Gastrocnemius medialis (tissue), 4 donors: Measurements from ENCODE around the gene ACTN4. TPM values are rescaled to one million over a fixed set of nuclear protein-coding genes. Genes with fewer than 3 reads are reported as not detected.
"Not testable (repeated sequence)": the region's sequence is repeated elsewhere in the genome, so short reads cannot be mapped to it uniquely, and the experiment has no call there.

Experiments used
- ATAC-seq, 2 donors: fragments of 150-250 bp; one replicate each; pipeline ENCODE4 v1.9.1; 2016
- DNase-seq, 2 donors: peaks; one replicate each; pipeline ENCODE4 v3.0.0-alpha.2; 2019
- H3K27ac ChIP-seq, 4 donors: fragments of 200-600 bp; sonication (generic); 1 replicate in 1 of 4; 2 replicates in 3 of 4; pipeline ENCODE4 v1.5.1; 2016 to 2018; ENCODE audit warnings: mild to moderate bottlenecking in 2 of 4, moderate library complexity in 1 of 4
- H3K27me3 ChIP-seq, 3 donors: fragments of 200-600 bp; sonication (generic) in 2 of 3; 1 replicate in 1 of 3; 2 replicates in 2 of 3; pipeline versions ENCODE4 v1.5.1 to v1.6.0; 2016 to 2019; ENCODE audit warnings: mild to moderate bottlenecking in 1 of 3, moderate library complexity in 1 of 3
- H3K36me3 ChIP-seq, 2 donors: fragments of 200-600 bp; sonication (generic) in 1 of 2; one replicate each; pipeline ENCODE4 v1.5.1; 2017 to 2018
- H3K4me1 ChIP-seq, 2 donors: fragments of 200-600 bp; sonication (generic) in 1 of 2; one replicate each; pipeline ENCODE4 v1.5.1; 2016 to 2017; ENCODE audit warnings: mild to moderate bottlenecking in 2 of 2
- H3K4me3 ChIP-seq, 4 donors: fragments of 200-600 bp; sonication (generic) in 3 of 4; 1 replicate in 1 of 4; 2 replicates in 3 of 4; pipeline ENCODE4 v1.5.1; 2016 to 2019; ENCODE audit warnings: mild to moderate bottlenecking in 2 of 4
- H3K9me3 ChIP-seq, 3 donors: fragments of 200-600 bp; sonication (generic) in 2 of 3; 1 replicate in 1 of 3; 2 replicates in 2 of 3; pipeline ENCODE4 v1.5.1; 2016 to 2019
- POLR2A ChIP-seq, 2 donors: fragments of 450-650 bp; IDR thresholded peaks; one replicate each; pipeline ENCODE4 v1.6.1; 2017; ENCODE audit warnings: antibody characterized with exemption in 2 of 2, mild to moderate bottlenecking in 2 of 2, moderate library complexity in 2 of 2
- in situ Hi-C, 4 donors: fragments of 200-750 bp; cut with MboI; loops; one replicate each; pipeline versions ENCODE4 v1.15.0 to v1.8.0; 2017; ENCODE audit warnings: low sequenced_read_pairs in 4 of 4
- intact Hi-C: fragments of 100-400 bp; cut with DNase I; formaldehyde crosslinking; loops from one replicate; pipeline ENCODE4 v1.15.1; 2023; ENCODE audit warnings: low total_unique reads
- total RNA-seq, 4 donors: library from RNA; depleted of rRNA; stranded (reverse); fragments of >200 nt; gene quantifications; one replicate each; pipeline versions ENCODE4 v1.1.0 to v1.2.3, GENCODE V29; 2016
- TF ChIP-seq, protein P1 (sequence below), 5 experiments: fragments of 450-650 bp in 3 of 5; fragments of 200-600 bp in 2 of 5; sonication (generic) in 2 of 5; IDR thresholded peaks in 4 of 5; conservative IDR thresholded peaks in 1 of 5; 1 replicate in 4 of 5; 2 replicates in 1 of 5; pipeline ENCODE4 v1.5.1; 2016 to 2019; ENCODE audit warnings: antibody characterized with exemption in 5 of 5, mild to moderate bottlenecking in 3 of 5, moderate library complexity in 3 of 5

Gene ACTN4
- total RNA-seq, 4 donors from 2014 or later: 32.0 to 85.3 (median 63.9) TPM

- H3K9me3 ChIP-seq: no peaks in the 10 kb centered on the region
- H3K27ac ChIP-seq: no peak overlapping the region
- no peaks in the 10 kb centered on the region for H3K4me1 ChIP-seq
- TF ChIP-seq, protein P1, sequence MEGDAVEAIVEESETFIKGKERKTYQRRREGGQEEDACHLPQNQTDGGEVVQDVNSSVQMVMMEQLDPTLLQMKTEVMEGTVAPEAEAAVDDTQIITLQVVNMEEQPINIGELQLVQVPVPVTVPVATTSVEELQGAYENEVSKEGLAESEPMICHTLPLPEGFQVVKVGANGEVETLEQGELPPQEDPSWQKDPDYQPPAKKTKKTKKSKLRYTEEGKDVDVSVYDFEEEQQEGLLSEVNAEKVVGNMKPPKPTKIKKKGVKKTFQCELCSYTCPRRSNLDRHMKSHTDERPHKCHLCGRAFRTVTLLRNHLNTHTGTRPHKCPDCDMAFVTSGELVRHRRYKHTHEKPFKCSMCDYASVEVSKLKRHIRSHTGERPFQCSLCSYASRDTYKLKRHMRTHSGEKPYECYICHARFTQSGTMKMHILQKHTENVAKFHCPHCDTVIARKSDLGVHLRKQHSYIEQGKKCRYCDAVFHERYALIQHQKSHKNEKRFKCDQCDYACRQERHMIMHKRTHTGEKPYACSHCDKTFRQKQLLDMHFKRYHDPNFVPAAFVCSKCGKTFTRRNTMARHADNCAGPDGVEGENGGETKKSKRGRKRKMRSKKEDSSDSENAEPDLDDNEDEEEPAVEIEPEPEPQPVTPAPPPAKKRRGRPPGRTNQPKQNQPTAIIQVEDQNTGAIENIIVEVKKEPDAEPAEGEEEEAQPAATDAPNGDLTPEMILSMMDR (IDR thresholded peaks at IDR 0.05 in 4 of 5, conservative IDR thresholded peaks at IDR 0.05 in 1 of 5): no peak
- TF ChIP-seq POLR2A (IDR thresholded peaks at IDR 0.05): no peak
- H3K36me3 ChIP-seq: peaks cover 0 to 93% of the 10 kb centered on the region in 2 donors
- no peak for DNase-seq
- H3K4me3 ChIP-seq: no peak overlapping the region
- in situ Hi-C loops: loop anchor here in 2 of 4 donors (10.0 to 25.0 kb wide), 2 partner anchors 208 to 215 kb away; partner anchors contain the start of genes HNRNPL (in 2 of the 2) and ECH1 (in 1 of the 2)
- H3K27me3 ChIP-seq: no peaks in the 10 kb centered on the region
- ATAC-seq: no peak
- intact Hi-C loops: no loop called here
Measured at GRCh38 chr19:38629568-38629967, 17.9 kb upstream of the ACTN4 start.

GRCh38 chr19:38631301-38631700, 16.1 kb upstream of the ACTN4 start:
- H3K27me3 ChIP-seq, intact Hi-C loops, H3K27ac ChIP-seq: not testable (repeated sequence)

GRCh38 chr19:38631811-38632475, 15.5 kb upstream of the ACTN4 start:
- DNase-seq, H3K27me3 ChIP-seq, intact Hi-C loops, H3K27ac ChIP-seq, ATAC-seq, H3K9me3 ChIP-seq, H3K4me3 ChIP-seq, H3K4me1 ChIP-seq: not testable (repeated sequence)
- peaks cover 0 to 87% of the 10 kb centered on the region in 2 donors for H3K36me3 ChIP-seq
- in situ Hi-C loops: loop anchor here in 2 of 4 donors (10.0 to 25.0 kb wide), 2 partner anchors 205 to 227 kb away; partner anchors contain the start of genes FAM98C (in 2 of the 2), ECH1 (in 1 of the 2) and HNRNPL (in 1 of the 2)

More at GRCh38 chr19:38631301-38631700, 16.1 kb upstream of the ACTN4 start:
- peaks cover 0 to 91% of the 10 kb centered on the region in 2 donors for H3K36me3 ChIP-seq
- not testable (repeated sequence) for H3K4me1 ChIP-seq, DNase-seq, ATAC-seq, H3K9me3 ChIP-seq, H3K4me3 ChIP-seq
- in situ Hi-C loops: loop anchor here in 2 of 4 donors (10.0 to 25.0 kb wide), 2 partner anchors 206 to 226 kb away; partner anchors contain the start of genes FAM98C (in 2 of the 2), ECH1 (in 1 of the 2) and HNRNPL (in 1 of the 2)

GRCh38 chr19:38632476-38633213, 14.8 kb upstream of the ACTN4 start:
- TF ChIP-seq, protein P1 (IDR thresholded peaks at IDR 0.05 in 4 of 5, conservative IDR thresholded peaks at IDR 0.05 in 1 of 5): no peak
- TF ChIP-seq POLR2A (IDR thresholded peaks at IDR 0.05): no peak
- H3K36me3 ChIP-seq: peaks cover 0 to 80% of the 10 kb centered on the region in 2 donors
- H3K27me3 ChIP-seq: no peaks in the 10 kb centered on the region
- H3K4me1 ChIP-seq: peaks cover 0 to 7% of the 10 kb centered on the region in 2 donors
- ATAC-seq (no peak), DNase-seq (no peak)
- no peaks in the 10 kb centered on the region for H3K9me3 ChIP-seq
- no peak overlapping the region for H3K4me3 ChIP-seq
- H3K27ac ChIP-seq: no peak overlapping the region
- in situ Hi-C loops (loop anchor here in 2 of 4 donors (10.0 to 25.0 kb wide), 2 partner anchors 205 to 228 kb away; partner anchors contain the start of genes FAM98C (in 2 of the 2), ECH1 (in 1 of the 2) and HNRNPL (in 1 of the 2)), intact Hi-C loops (no loop called here)

DNA sequence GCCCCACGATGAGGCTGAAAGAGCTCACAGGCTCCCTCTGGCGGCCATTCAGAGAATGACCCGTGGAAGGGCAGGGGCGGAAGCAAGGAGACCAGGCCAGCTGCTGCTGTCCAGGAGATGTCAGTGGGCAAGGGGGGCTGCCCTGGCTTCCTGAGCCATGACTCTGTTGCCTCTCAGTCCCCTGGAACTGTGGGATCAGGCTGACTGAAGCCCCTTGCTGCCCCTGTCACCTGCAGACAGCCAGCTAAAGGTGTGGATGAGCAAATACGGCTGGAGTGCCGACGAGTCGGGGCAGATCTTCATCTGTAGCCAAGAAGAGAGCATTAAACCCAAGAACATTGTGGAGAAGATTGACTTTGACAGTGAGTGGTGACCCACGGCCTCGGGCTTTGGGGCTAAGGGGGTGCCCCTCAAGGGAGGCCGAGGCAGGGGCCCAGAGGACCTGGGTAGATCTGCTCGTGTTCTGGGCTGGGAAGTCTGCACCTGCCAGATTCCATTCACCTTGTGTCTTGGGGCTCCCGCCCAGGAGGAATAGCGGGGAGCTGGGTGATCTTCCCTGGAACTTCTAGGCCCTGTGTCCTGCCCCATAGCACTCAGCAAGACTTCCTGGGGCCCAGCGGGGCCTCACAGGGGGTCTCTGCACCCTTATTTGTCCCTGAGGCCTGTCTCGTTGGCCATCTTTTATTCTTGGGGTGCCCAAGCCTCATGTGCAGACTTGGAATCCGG, 12.5 kb upstream of the ACTN4 start:
- Histone ChIP-seq H3K27me3 (no peaks in the 10 kb centered on the region), H3K36me3 (peaks cover 0 to 63% of the 10 kb centered on the region in 2 donors), H3K9me3 (no peaks in the 10 kb centered on the region), H3K4me3 (no peak overlapping the region), H3K27ac (peak overlapping the region; percentile 4 to 64 (median 47)), H3K4me1 (peaks cover 0 to 11% of the 10 kb centered on the region in 2 donors)
- DNase-seq: no peak
- no peak for TF ChIP-seq POLR2A (IDR thresholded peaks at IDR 0.05)
- TF ChIP-seq, protein P1 (IDR thresholded peaks at IDR 0.05 in 4 of 5, conservative IDR thresholded peaks at IDR 0.05 in 1 of 5): peak; percentile 77 to 94 (median 92)
- in situ Hi-C loops: loop anchor here in 2 of 4 donors (10.0 to 25.0 kb wide), 2 partner anchors 202 to 230 kb away; partner anchors contain the start of genes FAM98C (in 2 of the 2), ECH1 (in 1 of the 2) and HNRNPL (in 1 of the 2)
- intact Hi-C loops: loop anchor here (1.0 kb wide), 1 partner anchor 232 kb away; the partner anchor contains the start of gene FAM98C
- peak; percentile 43 to 66 for ATAC-seq
